NCI-H1048 (cell line): ENCODE data around the gene ZDHHC18.
A peak's percentile ranks its signal among the peaks of the same experiment; 100 is the strongest.

Source experiments
- DNase-seq: peaks from one replicate; lab custom pipeline; 2025; lab: John Stamatoyannopoulos, UW

Gene ZDHHC18

GRCh38 chr1:26900001-26900814 is 73.7 kb downstream of the ZDHHC18 start, which contains the start of gene GPATCH3:
GPATCH3 (minus strand) TSS chr1:26900467; CDS start chr1:26900442, 25 bp downstream.
- peak; percentile 80 for DNase-seq

DNA sequence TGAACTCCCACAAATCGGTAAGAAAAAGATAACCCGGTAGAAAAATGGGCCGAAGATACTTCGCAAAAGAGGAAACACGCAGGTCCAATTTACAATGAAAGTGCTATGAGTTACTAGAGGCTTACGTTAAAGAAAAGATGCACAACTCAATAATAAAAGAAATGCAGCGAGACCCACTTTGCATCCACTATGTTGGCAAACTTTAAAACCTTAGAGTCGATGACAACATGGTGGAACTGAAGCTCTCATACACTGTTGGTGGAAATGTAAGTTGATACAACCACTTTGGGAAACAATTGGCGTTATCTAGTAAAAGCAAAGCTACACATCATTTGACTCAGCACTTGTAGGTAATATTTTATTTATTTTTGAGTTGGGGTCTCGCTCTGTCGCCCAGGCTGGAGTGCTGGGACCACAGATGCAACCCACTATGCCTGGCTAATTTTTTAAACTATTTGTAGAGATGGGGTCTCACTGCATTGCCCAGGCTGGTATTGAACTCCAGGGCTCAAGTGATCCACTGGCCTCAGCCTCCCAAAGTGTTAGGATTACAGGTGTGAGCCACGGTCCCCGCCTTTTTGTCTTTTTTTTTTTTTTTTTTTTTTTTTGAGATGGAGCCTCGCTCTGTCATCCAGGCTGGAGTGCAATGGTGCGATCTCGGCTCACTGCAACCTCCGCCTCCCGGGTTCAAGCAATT is 74.5 kb downstream of the ZDHHC18 start:
- DNase-seq: no peak
